PC-3 (cell line): ENCODE data around the gene SON. TPM values are rescaled to one million over a fixed set of nuclear protein-coding genes. Genes with fewer than 3 reads are reported as not detected.

Experiments
- ATAC-seq: fragments of 200-7000 bp; cut with Tn5 transposase; 2 replicates; pipeline ENCODE4 v1.9.1; 2020; ENCODE audit warnings: mild to moderate bottlenecking, moderate library complexity
- BruUV-seq: library from RNA; stranded (reverse); fragments of 400-500 nt; replicated peaks from 2 replicates; lab custom pipeline; 2021; lab: Mats Ljungman, UMichigan
- CTCF ChIA-PET: fragments of 300-600 bp; sonication (Branson Sonifier 250); formaldehyde crosslinking; loops from one replicate; lab custom pipeline; 2022; ENCODE audit warnings: antibody characterized with exemption; lab: Charles Lee
- POLR2A ChIA-PET: fragments of 300-600 bp; sonication (Branson Sonifier 250); formaldehyde crosslinking; loops from one replicate; lab custom pipeline; 2022; ENCODE audit warnings: antibody characterized with exemption; ENCODE audit not compliant: unreplicated experiment; lab: Charles Lee
- DNase-seq: peaks from one replicate; pipeline ENCODE4 v3.0.0-alpha.2; 2015
- H2AFZ ChIP-seq: fragments of 300-600 bp; sonication (generic); 2 replicates; pipeline ENCODE4 v1.6.0; 2016; ENCODE audit warnings: antibody characterized with exemption, low read length
- H3F3A ChIP-seq: fragments of 300-600 bp; sonication (generic); one replicate; pipeline ENCODE4 v1.6.0; 2017; ENCODE audit warnings: antibody characterized with exemption, low read length, control low read depth, mild to moderate bottlenecking; ENCODE audit not compliant: unreplicated experiment
- H3K27ac ChIP-seq: fragments of 300-600 bp; sonication (generic); 2 replicates; pipeline ENCODE4 v1.5.1; 2016; ENCODE audit warnings: mild to moderate bottlenecking, low read length
- H3K27me3 ChIP-seq: fragments of 300-600 bp; sonication (generic); 2 replicates; pipeline ENCODE4 v1.6.1; 2016; ENCODE audit warnings: low read length, mixed read lengths
- H3K36me3 ChIP-seq: fragments of 300-600 bp; sonication (generic); 2 replicates; pipeline ENCODE4 v1.6.1; 2016; ENCODE audit warnings: low read depth, mixed run types, low read length, mixed read lengths
- H3K4me1 ChIP-seq: fragments of 300-600 bp; sonication (generic); 2 replicates; pipeline ENCODE4 v1.5.1; 2016; ENCODE audit warnings: low read length; ENCODE audit not compliant: insufficient read depth
- H3K4me2 ChIP-seq: fragments of 300-600 bp; sonication (generic); 2 replicates; pipeline ENCODE4 v1.6.0; 2016; ENCODE audit warnings: low read length
- H3K4me3 ChIP-seq: fragments of 300-600 bp; sonication (generic); 2 replicates; pipeline ENCODE4 v1.5.1; 2016; ENCODE audit warnings: mild to moderate bottlenecking, low read length, mixed read lengths
- H3K79me2 ChIP-seq: fragments of 300-600 bp; sonication (generic); 2 replicates; pipeline ENCODE4 v1.6.1; 2017; ENCODE audit warnings: low read length, mixed read lengths
- H3K9ac ChIP-seq: fragments of 300-600 bp; sonication (generic); 2 replicates; pipeline ENCODE4 v1.6.0; 2016; ENCODE audit warnings: mild to moderate bottlenecking, low read length
- H3K9me2 ChIP-seq: fragments of 300-600 bp; sonication (generic); replicated peaks from 2 replicates; pipeline ENCODE4 v1.6.1; 2016; ENCODE audit warnings: mixed run types, low read length, mixed read lengths
- H3K9me3 ChIP-seq: fragments of 300-600 bp; sonication (generic); 2 replicates; pipeline ENCODE4 v1.6.1; 2016; ENCODE audit warnings: low read length, mixed read lengths
- H4K20me1 ChIP-seq: fragments of 300-600 bp; sonication (generic); 2 replicates; pipeline ENCODE4 v1.6.1; 2016; ENCODE audit warnings: low read length, mixed read lengths
- EZH2 ChIP-seq: fragments of 300-600 bp; sonication (generic); IDR thresholded peaks from one replicate; pipeline ENCODE4 v1.6.1; 2017; ENCODE audit warnings: antibody characterized with exemption, mild to moderate bottlenecking, low read length; ENCODE audit not compliant: unreplicated experiment
- EZH2phosphoT487 ChIP-seq: fragments of 300-600 bp; sonication (generic); IDR thresholded peaks from 2 replicates; pipeline ENCODE4 v1.6.1; 2018; ENCODE audit warnings: mild to moderate bottlenecking, antibody characterized with exemption, low read length, borderline replicate concordance
- intact Hi-C: fragments of 100-400 bp; cut with micrococcal nuclease; formaldehyde crosslinking; loops from 2 replicates; pipeline ENCODE4 v1.9.0; 2023
- total RNA-seq: library from RNA; depleted of rRNA; stranded (reverse); fragments of >200 nt; gene quantifications from 2 replicates; pipeline ENCODE4 v1.2.3, GENCODE V29; 2014
- TF ChIP-seq, protein P1 (sequence below): fragments of 300-600 bp; sonication (generic); conservative IDR thresholded peaks from 2 replicates; pipeline ENCODE4 v1.5.1; 2017; ENCODE audit warnings: antibody characterized with exemption, low read depth, mild to moderate bottlenecking, low read length

SON gene
- total RNA-seq, 1 experiment from 2014 or later = 373 TPM

- H3K9me3 ChIP-seq = no peaks in the 10 kb centered on the region
- no peak for ATAC-seq
- no TSS peak for BruUV-seq
- no peaks in the 10 kb centered on the region for H3K9me2 ChIP-seq
- ChIA-PET POLR2A (no interaction called here), CTCF (no interaction called here)
- no peaks in the 10 kb centered on the region for H3F3A ChIP-seq
- no peaks in the 10 kb centered on the region for H3K4me1 ChIP-seq
- H4K20me1 ChIP-seq = peaks cover 71% of the 10 kb centered on the region
- TF ChIP-seq EZH2phosphoT487 = no peak
- TF ChIP-seq, protein P1, sequence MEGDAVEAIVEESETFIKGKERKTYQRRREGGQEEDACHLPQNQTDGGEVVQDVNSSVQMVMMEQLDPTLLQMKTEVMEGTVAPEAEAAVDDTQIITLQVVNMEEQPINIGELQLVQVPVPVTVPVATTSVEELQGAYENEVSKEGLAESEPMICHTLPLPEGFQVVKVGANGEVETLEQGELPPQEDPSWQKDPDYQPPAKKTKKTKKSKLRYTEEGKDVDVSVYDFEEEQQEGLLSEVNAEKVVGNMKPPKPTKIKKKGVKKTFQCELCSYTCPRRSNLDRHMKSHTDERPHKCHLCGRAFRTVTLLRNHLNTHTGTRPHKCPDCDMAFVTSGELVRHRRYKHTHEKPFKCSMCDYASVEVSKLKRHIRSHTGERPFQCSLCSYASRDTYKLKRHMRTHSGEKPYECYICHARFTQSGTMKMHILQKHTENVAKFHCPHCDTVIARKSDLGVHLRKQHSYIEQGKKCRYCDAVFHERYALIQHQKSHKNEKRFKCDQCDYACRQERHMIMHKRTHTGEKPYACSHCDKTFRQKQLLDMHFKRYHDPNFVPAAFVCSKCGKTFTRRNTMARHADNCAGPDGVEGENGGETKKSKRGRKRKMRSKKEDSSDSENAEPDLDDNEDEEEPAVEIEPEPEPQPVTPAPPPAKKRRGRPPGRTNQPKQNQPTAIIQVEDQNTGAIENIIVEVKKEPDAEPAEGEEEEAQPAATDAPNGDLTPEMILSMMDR = no peak
- TF ChIP-seq EZH2 = no peak
- H3K27me3 ChIP-seq = no peaks in the 10 kb centered on the region
- H2AFZ ChIP-seq = no peak overlapping the region
- H3K4me2 ChIP-seq = no peak overlapping the region
- DNase-seq = no peak
- H3K27ac ChIP-seq = no peak overlapping the region
- no peak overlapping the region for H3K9ac ChIP-seq
- H3K79me2 ChIP-seq = peaks cover 88% of the 10 kb centered on the region
- peaks cover 82% of the 10 kb centered on the region for H3K36me3 ChIP-seq
- intact Hi-C loops = no loop called here
- no peak overlapping the region for H3K4me3 ChIP-seq
Measured at GRCh38 chr21:33559813-33560212, 17.0 kb downstream of the SON start.

GRCh38 chr21:33560965-33561364, 18.1 kb downstream of the SON start:
- peaks cover 62% of the 10 kb centered on the region for H4K20me1 ChIP-seq
- H3K27me3 ChIP-seq = no peaks in the 10 kb centered on the region
- H3K4me2 ChIP-seq = no peak overlapping the region
- H3K9me3 ChIP-seq = no peaks in the 10 kb centered on the region
- no peaks in the 10 kb centered on the region for H3K9me2 ChIP-seq
- DNase-seq = no peak
- CTCF ChIA-PET = no interaction called here
- no peaks in the 10 kb centered on the region for H3K4me1 ChIP-seq
- H3K4me3 ChIP-seq = no peak overlapping the region
- intact Hi-C loops = no loop called here
- no peak overlapping the region for H3K9ac ChIP-seq
- no peak for TF ChIP-seq EZH2
- TF ChIP-seq, protein P1 = no peak
- H3F3A ChIP-seq = no peaks in the 10 kb centered on the region
- no peak overlapping the region for H3K27ac ChIP-seq
- no peak for ATAC-seq
- no peak overlapping the region for H2AFZ ChIP-seq
- H3K79me2 ChIP-seq = peaks cover 83% of the 10 kb centered on the region
- POLR2A ChIA-PET = no interaction called here
- no TSS peak for BruUV-seq
- H3K36me3 ChIP-seq = peaks cover 79% of the 10 kb centered on the region

DNA sequence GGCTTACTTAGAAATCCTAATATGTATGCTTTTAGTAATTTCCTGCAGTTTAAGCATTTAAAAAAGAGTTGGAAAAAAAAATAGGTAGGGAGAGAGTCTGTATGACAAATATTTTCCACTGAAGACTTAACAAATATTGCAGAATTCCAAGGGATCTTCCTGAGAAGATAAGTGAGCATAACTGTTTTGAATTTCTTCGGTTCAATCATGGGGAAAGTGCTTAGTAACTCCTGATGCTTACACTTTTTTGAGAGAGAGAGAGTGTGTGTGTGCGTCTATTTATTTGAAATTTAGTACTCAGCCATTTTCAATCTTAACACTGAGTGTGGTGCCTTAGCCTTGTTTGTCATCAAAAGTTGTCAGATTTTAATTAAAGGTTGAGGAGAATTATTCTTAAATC, 18.5 kb downstream of the SON start:
- H3F3A ChIP-seq = no peaks in the 10 kb centered on the region
- H3K4me1 ChIP-seq = no peaks in the 10 kb centered on the region
- no peak overlapping the region for H3K9ac ChIP-seq
- TF ChIP-seq, protein P1 = no peak
- TF ChIP-seq EZH2phosphoT487 = no peak
- TF ChIP-seq EZH2 = no peak
- H3K27me3 ChIP-seq = no peaks in the 10 kb centered on the region
- H4K20me1 ChIP-seq = peaks cover 59% of the 10 kb centered on the region
- ATAC-seq (no peak), DNase-seq (no peak)
- peaks cover 79% of the 10 kb centered on the region for H3K36me3 ChIP-seq
- H3K4me3 ChIP-seq = no peak overlapping the region
- intact Hi-C loops = no loop called here
- no peaks in the 10 kb centered on the region for H3K9me2 ChIP-seq
- ChIA-PET CTCF (no interaction called here), POLR2A (no interaction called here)
- H3K9me3 ChIP-seq = no peaks in the 10 kb centered on the region
- no peak overlapping the region for H2AFZ ChIP-seq
- H3K79me2 ChIP-seq = peaks cover 79% of the 10 kb centered on the region
- no peak overlapping the region for H3K27ac ChIP-seq
- no peak overlapping the region for H3K4me2 ChIP-seq
- no TSS peak for BruUV-seq
